HFFc6 (cell line): Measurements from ENCODE around the gene SH3RF3. TPM values are rescaled to one million over a fixed set of nuclear protein-coding genes. Genes with fewer than 3 reads are reported as not detected.

Experiments used
- DNase-seq: peaks from one replicate; pipeline ENCODE4 v3.0.0-alpha.2; 2018
- H3K27ac Mint-ChIP-seq: 2 replicates; pipeline ENCODE4 v1.8.0; 2020; ENCODE audit warnings: mild to moderate bottlenecking, mixed read lengths
- H3K27me3 Mint-ChIP-seq: 2 replicates; pipeline ENCODE4 v1.8.0; 2021; ENCODE audit warnings: mild to moderate bottlenecking, moderate library complexity, mixed read lengths; ENCODE audit not compliant: insufficient read depth
- H3K36me3 Mint-ChIP-seq: 2 replicates; pipeline ENCODE4 v1.8.0; 2021; ENCODE audit warnings: low read depth, mixed read lengths
- H3K4me1 Mint-ChIP-seq: 2 replicates; pipeline ENCODE4 v1.8.0; 2020; ENCODE audit warnings: low read depth, mixed read lengths
- H3K4me3 Mint-ChIP-seq: 2 replicates; pipeline ENCODE4 v1.8.0; 2020; ENCODE audit warnings: mild to moderate bottlenecking, moderate library complexity, mixed read lengths
- H3K9me3 Mint-ChIP-seq: 2 replicates; pipeline ENCODE4 v1.8.0; 2020; ENCODE audit warnings: mild to moderate bottlenecking, mixed read lengths
- CTCF ChIP-seq: fragments of 200-600 bp; sonication (generic); IDR thresholded peaks from 2 replicates; pipeline ENCODE4 v1.5.0; 2021; ENCODE audit warnings: antibody characterized with exemption, mild to moderate bottlenecking
- total RNA-seq, 6 experiments: library from RNA; stranded (reverse); fragmentation: NEBNext Ultra II Directional; extraction: Animal tissue kit (Norgen Biotek cat#: 25700); gene quantifications; 2 replicates in 1 of 6; 3 replicates in 5 of 6; pipeline ENCODE4 v1.2.3, GENCODE V29; 2021

Gene SH3RF3
- total RNA-seq, 6 experiments from 2014 or later, result 2.4 to 4.4 (median 3.7) TPM

GRCh38 chr2:109166811-109167210 is 37.8 kb downstream of the SH3RF3 start:
- H3K27me3 Mint-ChIP-seq, result peaks cover 10% of the 10 kb centered on the region; the same call in 1 of the 2 replicates
- no peak for TF ChIP-seq CTCF
- H3K9me3 Mint-ChIP-seq, result no peaks in the 10 kb centered on the region
- peaks cover 11% of the 10 kb centered on the region; the same call in 1 of the 2 replicates for H3K36me3 Mint-ChIP-seq
- peaks cover 61% of the 10 kb centered on the region for H3K4me1 Mint-ChIP-seq
- no peak for DNase-seq
- no peak overlapping the region for H3K4me3 Mint-ChIP-seq
- H3K27ac Mint-ChIP-seq, result peak overlapping the region; percentile 74

- Mint-ChIP-seq H3K27ac (no peak overlapping the region), H3K36me3 (peaks cover 11% of the 10 kb centered on the region; the same call in 1 of the 2 replicates), H3K4me3 (no peak overlapping the region), H3K4me1 (peaks cover 74% of the 10 kb centered on the region), H3K27me3 (peaks cover 10% of the 10 kb centered on the region; the same call in 1 of the 2 replicates), H3K9me3 (no peaks in the 10 kb centered on the region)
- DNase-seq, result no peak
- no peak for TF ChIP-seq CTCF
Observed at GRCh38 chr2:109168086-109168485, 39.1 kb downstream of the SH3RF3 start.

- DNase-seq, result no peak
- TF ChIP-seq CTCF, result no peak
- Mint-ChIP-seq H3K27ac (no peak overlapping the region), H3K4me3 (no peak overlapping the region), H3K4me1 (peaks cover 77% of the 10 kb centered on the region), H3K36me3 (peaks cover 11% of the 10 kb centered on the region; the same call in 1 of the 2 replicates), H3K9me3 (no peaks in the 10 kb centered on the region), H3K27me3 (peaks cover 11% of the 10 kb centered on the region; the same call in 1 of the 2 replicates)
Observed at GRCh38 chr2:109168716-109169115, 39.7 kb downstream of the SH3RF3 start.

- TF ChIP-seq CTCF, result no peak
- Mint-ChIP-seq H3K36me3 (peaks cover 11% of the 10 kb centered on the region; the same call in 1 of the 2 replicates), H3K4me3 (peak overlapping the region; percentile 80; the same call in 1 of the 2 replicates), H3K27me3 (peaks cover 12% of the 10 kb centered on the region), H3K9me3 (0 out of 2 replicates have a peak, but pooled peaks cover 6% of the 10 kb centered on the region), H3K27ac (peak overlapping the region; percentile 94; the same call in 1 of the 2 replicates), H3K4me1 (peaks cover 68% of the 10 kb centered on the region)
- no peak for DNase-seq
Observed at GRCh38 chr2:109170645-109171044, 41.6 kb downstream of the SH3RF3 start.

- Mint-ChIP-seq H3K36me3 (peaks cover 11% of the 10 kb centered on the region; the same call in 1 of the 2 replicates), H3K4me3 (peak overlapping the region; percentile 80), H3K27me3 (peaks cover 12% of the 10 kb centered on the region), H3K4me1 (peaks cover 58% of the 10 kb centered on the region), H3K27ac (peak overlapping the region; percentile 94), H3K9me3 (0 out of 2 replicates have a peak, but pooled peaks cover 6% of the 10 kb centered on the region)
- TF ChIP-seq CTCF, result peak; percentile 61
- peak; percentile 96 for DNase-seq
Observed at GRCh38 chr2:109171444-109172334, 42.7 kb downstream of the SH3RF3 start.
